Epithelial cell of proximal tubule (primary cell): Measurements from ENCODE around the gene KRCC1. TPM values are rescaled to one million over a fixed set of nuclear protein-coding genes. Genes with fewer than 3 reads are reported as not detected.
"Not testable (repeated sequence)": the region's sequence is repeated elsewhere in the genome, so short reads cannot be mapped to it uniquely, and the experiment has no call there.

Experiments
- DNase-seq: peaks from one replicate; pipeline ENCODE4 v3.0.0-alpha.2; 2011; ENCODE audit warnings: low read depth
- H3K4me3 ChIP-seq: 2 replicates; pipeline ENCODE4 v1.5.1; 2011; ENCODE audit warnings: low read depth, mild to moderate bottlenecking, low read length
- CTCF ChIP-seq: conservative IDR thresholded peaks from 2 replicates; pipeline ENCODE4 v1.5.1; 2012; ENCODE audit warnings: low read depth, mild to moderate bottlenecking, low read length
- total RNA-seq: library from RNA; depleted of rRNA; stranded (reverse); fragments of >200 nt; gene quantifications from 2 replicates; pipeline ENCODE4 v1.2.3, GENCODE V29; 2015

KRCC1 gene
- total RNA-seq, 1 donor from 2014 or later, result 24.1 TPM

GRCh38 chr2:88032070-88032702 is 23.4 kb downstream of the KRCC1 start:
- TF ChIP-seq CTCF, result no peak
- no peak for DNase-seq
- no peak overlapping the region for H3K4me3 ChIP-seq

GRCh38 chr2:88028931-88029330 is 26.7 kb downstream of the KRCC1 start:
- TF ChIP-seq CTCF, result no peak
- no peak overlapping the region for H3K4me3 ChIP-seq
- DNase-seq, result no peak

GRCh38 chr2:88027697-88028389 is 27.7 kb downstream of the KRCC1 start:
- no peak overlapping the region for H3K4me3 ChIP-seq
- DNase-seq, result no peak
- no peak for TF ChIP-seq CTCF

GRCh38 chr2:88024509-88024908 is 31.1 kb downstream of the KRCC1 start:
- no peak overlapping the region for H3K4me3 ChIP-seq
- TF ChIP-seq CTCF, result no peak
- no peak for DNase-seq

GRCh38 chr2:88022669-88022921 is 33.0 kb downstream of the KRCC1 start:
- DNase-seq, result no peak
- no peak overlapping the region for H3K4me3 ChIP-seq
- no peak for TF ChIP-seq CTCF

GRCh38 chr2:88019985-88020384 is 35.6 kb downstream of the KRCC1 start:
- DNase-seq, result no peak
- TF ChIP-seq CTCF, result no peak
- H3K4me3 ChIP-seq, result no peak overlapping the region

- no peak for TF ChIP-seq CTCF
- no peak overlapping the region for H3K4me3 ChIP-seq
- DNase-seq, result no peak
Measured at GRCh38 chr2:88018909-88019308, 36.7 kb downstream of the KRCC1 start.

- H3K4me3 ChIP-seq, DNase-seq: not testable (repeated sequence)
Measured at GRCh38 chr2:88018077-88018805, 37.3 kb downstream of the KRCC1 start.

- H3K4me3 ChIP-seq, result peak overlapping the region; percentile 80
- not testable (repeated sequence) for DNase-seq
Measured at GRCh38 chr2:88017780-88018038, 37.9 kb downstream of the KRCC1 start.
